Immature natural killer cell (primary cell): Measurements from ENCODE around the gene OR1N2. TPM values are rescaled to one million over a fixed set of nuclear protein-coding genes. Genes with fewer than 3 reads are reported as not detected.
"Not testable (repeated sequence)": the region's sequence is repeated elsewhere in the genome, so short reads cannot be mapped to it uniquely, and the experiment has no call there.

ENCODE experiments used
- DNase-seq, 3 donors: peaks; one replicate each; pipeline ENCODE4 v3.0.0; 2022; ENCODE audit warnings: mixed read lengths in 1 of 3
- H3K27ac Mint-ChIP-seq, 6 donors: one replicate each; pipeline ENCODE4 v1.8.0; 2020; ENCODE audit warnings: mixed read lengths in 6 of 6, mild to moderate bottlenecking in 5 of 6, inconsistent platforms in 4 of 6, moderate library complexity in 3 of 6
- H3K27me3 Mint-ChIP-seq, 3 donors: one replicate each; pipeline ENCODE4 v1.8.0; 2020 to 2021; ENCODE audit warnings: low read depth in 3 of 3, mild to moderate bottlenecking in 3 of 3, mixed read lengths in 3 of 3, moderate library complexity in 3 of 3, inconsistent platforms in 1 of 3
- H3K36me3 Mint-ChIP-seq, 3 donors: one replicate each; pipeline ENCODE4 v1.8.0; 2020; ENCODE audit warnings: mixed read lengths in 3 of 3, inconsistent platforms in 2 of 3, mild to moderate bottlenecking in 2 of 3
- H3K4me1 Mint-ChIP-seq, 2 donors: one replicate each; pipeline ENCODE4 v1.8.0; 2020; ENCODE audit warnings: inconsistent platforms in 2 of 2, mild to moderate bottlenecking in 2 of 2, mixed read lengths in 2 of 2, moderate library complexity in 1 of 2
- H3K4me3 Mint-ChIP-seq, 5 donors: one replicate each; pipeline ENCODE4 v1.8.0; 2020; ENCODE audit warnings: mild to moderate bottlenecking in 5 of 5, mixed read lengths in 5 of 5, inconsistent platforms in 3 of 5, moderate library complexity in 3 of 5
- H3K9me3 Mint-ChIP-seq, 6 donors: one replicate each; pipeline ENCODE4 v1.8.0; 2020; ENCODE audit warnings: mild to moderate bottlenecking in 6 of 6, mixed read lengths in 6 of 6, inconsistent platforms in 4 of 6, moderate library complexity in 3 of 6
- polyA plus RNA-seq, 3 donors: library from polyadenylated mRNA; unstranded; fragments of 300-500 nt; fragmentation: Illumina TruSeq; gene quantifications; one replicate each; pipeline ENCODE4 v1.2.3, GENCODE V29; 2021

The OR1N2 gene, protein sequence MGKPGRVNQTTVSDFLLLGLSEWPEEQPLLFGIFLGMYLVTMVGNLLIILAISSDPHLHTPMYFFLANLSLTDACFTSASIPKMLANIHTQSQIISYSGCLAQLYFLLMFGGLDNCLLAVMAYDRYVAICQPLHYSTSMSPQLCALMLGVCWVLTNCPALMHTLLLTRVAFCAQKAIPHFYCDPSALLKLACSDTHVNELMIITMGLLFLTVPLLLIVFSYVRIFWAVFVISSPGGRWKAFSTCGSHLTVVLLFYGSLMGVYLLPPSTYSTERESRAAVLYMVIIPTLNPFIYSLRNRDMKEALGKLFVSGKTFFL
- polyA plus RNA-seq = not detected

DNA sequence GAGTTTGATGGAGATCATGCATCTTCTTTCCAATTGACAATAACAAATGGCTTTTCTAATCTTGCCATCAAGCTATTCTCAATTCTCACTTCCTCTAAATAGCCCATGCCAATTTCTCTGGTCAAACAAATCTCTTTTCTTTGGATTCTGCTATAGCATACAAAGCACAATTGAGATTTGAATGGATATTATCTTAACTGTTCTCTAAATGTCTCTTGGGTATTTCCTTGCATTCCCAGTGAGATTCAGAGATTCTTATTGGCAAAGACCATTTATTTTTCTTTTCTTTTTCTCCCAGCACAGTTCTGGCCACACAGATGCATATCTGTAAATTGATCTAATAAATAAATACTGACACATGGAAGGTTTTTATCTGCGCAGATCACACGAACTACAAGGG lies at the start of gene OR1N2:
Gene OR1N2, plus strand, starts transcription at position 301 of the 400 bp plus-strand sequence. CDS start 100 bp downstream, outside the sequence.
- DNase-seq = no peak
- Mint-ChIP-seq H3K27me3 (peaks cover 1 to 15% (median 6%) of the 10 kb centered on the region in 3 donors), H3K36me3 (no peaks in the 10 kb centered on the region), H3K4me3 (no peak within 1 kb of the TSS), H3K27ac (no peak within 1 kb of the TSS), H3K9me3 (peaks cover 0 to 1% (median 0%) of the 10 kb centered on the region in 6 donors), H3K4me1 (no peaks in the 10 kb centered on the region)

DNA sequence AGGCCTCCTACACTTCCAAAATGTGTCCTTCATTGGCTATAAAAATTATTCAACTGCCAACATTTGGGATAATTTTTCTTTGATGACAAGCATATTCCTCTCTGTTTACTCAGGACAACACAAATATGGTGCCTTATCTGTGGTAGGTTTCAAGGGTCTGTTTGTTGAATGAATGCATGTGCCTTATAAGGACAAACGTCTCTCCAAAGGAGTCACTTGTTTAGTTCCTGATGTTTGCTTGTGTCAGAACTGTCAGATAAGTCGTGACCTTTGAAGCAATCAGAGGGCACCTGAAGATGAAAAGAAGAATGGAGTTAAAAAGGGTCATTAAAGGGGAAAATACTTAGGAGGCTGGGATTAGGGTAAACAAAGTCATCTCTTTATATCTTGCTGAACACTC lies 45.9 kb upstream of the OR1N2 start:
- Mint-ChIP-seq H3K4me1 (no peaks in the 10 kb centered on the region), H3K36me3 (no peaks in the 10 kb centered on the region), H3K27me3 (peaks cover 2 to 4% (median 3%) of the 10 kb centered on the region in 3 donors), H3K9me3 (no peaks in the 10 kb centered on the region), H3K4me3 (no peak overlapping the region), H3K27ac (no peak overlapping the region)
- no peak for DNase-seq

DNA sequence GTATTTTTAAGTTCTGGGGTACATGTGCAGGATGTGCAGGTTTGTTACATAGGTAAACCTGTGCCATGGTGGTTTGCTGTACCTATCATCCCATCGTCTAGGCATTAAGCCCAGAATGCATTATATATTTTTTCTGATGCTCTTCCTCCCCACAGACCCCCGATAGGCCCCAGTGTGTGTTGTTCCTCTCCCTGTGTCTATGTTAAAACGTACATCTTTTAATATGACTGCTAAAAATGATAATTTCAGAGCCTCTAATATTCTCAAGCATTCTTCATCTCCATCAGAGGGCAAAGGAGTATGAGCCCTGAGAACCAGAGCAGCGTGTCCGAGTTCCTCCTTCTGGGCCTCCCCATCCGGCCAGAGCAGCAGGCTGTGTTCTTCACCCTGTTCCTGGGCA lies 42.4 kb upstream of the OR1N2 start, which contains the start of gene OR1J2:
Gene OR1J2, plus strand, starts transcription at position 301 of the 400 bp plus-strand sequence. Its CDS starts 0 bp downstream, at position 301.
- no peak for DNase-seq
- peak within 1 kb of the TSS in 1 of 6 donors; percentile 69 for H3K27ac Mint-ChIP-seq
- H3K4me1 Mint-ChIP-seq = no peaks in the 10 kb centered on the region
- no peaks in the 10 kb centered on the region for H3K9me3 Mint-ChIP-seq
- no peaks in the 10 kb centered on the region for H3K36me3 Mint-ChIP-seq
- H3K4me3 Mint-ChIP-seq = no peak within 1 kb of the TSS
- peaks cover 2 to 7% (median 4%) of the 10 kb centered on the region in 3 donors for H3K27me3 Mint-ChIP-seq

DNA sequence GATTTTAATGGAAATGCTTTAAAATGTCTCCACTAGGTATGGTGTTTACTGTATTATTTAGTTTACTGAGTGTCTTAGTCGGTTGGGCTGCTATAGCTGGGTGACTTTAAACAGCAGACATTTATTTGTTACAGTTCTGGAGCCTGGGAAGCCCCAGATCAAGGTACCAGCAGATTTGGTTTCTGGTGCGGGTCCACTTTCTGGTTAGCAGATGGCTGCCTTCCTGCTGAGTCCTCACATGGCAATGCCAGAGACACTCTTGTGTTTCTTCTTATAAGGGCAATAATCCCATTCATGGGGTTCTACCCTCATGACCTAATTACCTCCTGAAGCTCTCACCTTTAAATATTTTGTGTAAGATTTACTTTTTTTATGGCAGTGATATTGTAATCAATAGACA lies 34.7 kb upstream of the OR1N2 start:
- Mint-ChIP-seq H3K27ac (no peak overlapping the region), H3K27me3 (peaks cover 2 to 10% (median 2%) of the 10 kb centered on the region in 3 donors), H3K36me3 (no peaks in the 10 kb centered on the region), H3K9me3 (no peaks in the 10 kb centered on the region), H3K4me1 (no peaks in the 10 kb centered on the region), H3K4me3 (no peak overlapping the region)
- no peak for DNase-seq

DNA sequence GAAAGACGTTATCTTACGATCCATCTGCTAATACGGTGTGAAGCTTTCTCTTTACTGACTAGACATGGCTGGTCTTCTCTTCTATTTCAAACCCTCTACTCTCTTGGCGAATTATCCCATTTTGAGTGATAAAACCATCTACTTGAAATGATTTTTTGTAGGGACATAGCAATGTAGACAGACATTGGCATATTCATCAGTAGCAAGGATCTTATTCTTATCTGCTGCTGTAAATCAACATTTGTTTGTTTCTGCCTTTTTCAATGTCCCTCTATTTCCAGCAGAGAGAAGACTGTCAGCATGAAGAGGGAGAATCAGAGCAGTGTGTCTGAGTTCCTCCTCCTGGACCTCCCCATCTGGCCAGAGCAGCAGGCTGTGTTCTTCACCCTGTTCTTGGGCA lies 34.1 kb upstream of the OR1N2 start, which contains the start of gene OR1J4:
Gene OR1J4, plus strand, starts transcription at position 301 of the 400 bp plus-strand sequence. Its CDS starts 0 bp downstream, at position 301.
- no peak for DNase-seq
- peaks cover 2 to 10% (median 2%) of the 10 kb centered on the region in 3 donors for H3K27me3 Mint-ChIP-seq
- no peaks in the 10 kb centered on the region for H3K36me3 Mint-ChIP-seq
- no peaks in the 10 kb centered on the region for H3K9me3 Mint-ChIP-seq
- no peaks in the 10 kb centered on the region for H3K4me1 Mint-ChIP-seq
- no peak within 1 kb of the TSS for H3K4me3 Mint-ChIP-seq
- no peak within 1 kb of the TSS for H3K27ac Mint-ChIP-seq

DNA sequence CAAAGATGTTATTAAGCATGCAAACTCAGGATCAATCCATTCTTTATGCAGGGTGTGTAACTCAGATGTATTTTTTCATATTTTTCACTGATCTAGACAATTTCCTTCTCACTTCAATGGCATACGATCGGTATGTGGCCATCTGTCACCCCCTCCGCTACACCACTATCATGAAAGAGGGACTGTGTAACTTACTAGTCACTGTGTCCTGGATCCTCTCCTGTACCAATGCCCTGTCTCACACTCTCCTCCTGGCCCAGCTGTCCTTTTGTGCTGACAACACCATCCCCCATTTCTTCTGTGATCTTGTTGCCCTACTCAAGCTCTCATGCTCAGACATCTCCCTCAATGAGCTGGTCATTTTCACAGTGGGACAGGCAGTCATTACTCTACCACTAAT lies 33.5 kb upstream of the OR1N2 start:
- Mint-ChIP-seq H3K27me3 (peaks cover 2 to 7% (median 2%) of the 10 kb centered on the region in 3 donors), H3K27ac (no peak overlapping the region), H3K9me3 (no peaks in the 10 kb centered on the region), H3K4me3 (no peak overlapping the region), H3K36me3 (no peaks in the 10 kb centered on the region), H3K4me1 (no peaks in the 10 kb centered on the region)
- DNase-seq = no peak

DNA sequence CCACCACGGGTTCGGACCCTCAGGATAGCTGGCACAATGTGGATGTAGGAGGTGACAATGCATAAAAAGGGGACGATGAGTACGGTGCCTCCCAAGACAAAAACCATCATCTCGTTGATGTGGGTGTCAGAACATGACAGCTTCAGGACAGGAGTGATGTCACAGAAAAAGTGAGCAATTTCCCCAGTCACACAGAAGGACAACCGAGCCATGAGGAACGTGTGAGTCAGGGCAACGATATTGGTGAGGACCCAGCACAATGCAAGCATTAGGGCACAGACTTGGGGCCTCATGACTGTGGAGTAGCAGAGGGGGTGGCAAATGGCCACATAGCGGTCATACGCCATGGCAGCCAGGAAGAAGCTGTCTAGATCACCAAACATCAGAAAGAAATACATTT lies 26.3 kb upstream of the OR1N2 start:
- H3K27me3 Mint-ChIP-seq = peaks cover 0 to 9% (median 2%) of the 10 kb centered on the region in 3 donors
- H3K36me3 Mint-ChIP-seq = no peaks in the 10 kb centered on the region
- H3K4me1 Mint-ChIP-seq = no peaks in the 10 kb centered on the region
- H3K4me3 Mint-ChIP-seq = no peak overlapping the region
- H3K27ac Mint-ChIP-seq = no peak overlapping the region
- no peaks in the 10 kb centered on the region for H3K9me3 Mint-ChIP-seq
- DNase-seq = no peak

DNA sequence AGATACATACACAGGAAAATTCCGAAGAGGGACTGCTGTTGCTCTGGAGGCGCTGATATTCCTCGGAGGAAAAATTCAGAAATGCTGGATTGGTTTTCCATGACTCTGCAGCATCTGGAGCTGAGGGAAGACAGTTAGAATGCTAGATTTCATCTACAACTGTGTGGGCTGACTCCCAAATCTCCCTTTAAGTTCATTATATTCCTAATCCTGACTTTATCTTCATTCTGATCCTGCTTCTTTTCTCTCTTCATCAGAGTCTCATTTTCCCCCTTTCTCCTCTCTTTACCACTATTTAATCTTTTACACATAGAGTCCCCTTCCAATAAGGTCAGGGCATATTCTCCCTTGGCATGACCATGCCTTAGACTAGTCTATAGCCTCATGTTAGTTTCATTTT lies 25.7 kb upstream of the OR1N2 start, which contains the start of gene OR1N1:
Gene OR1N1, minus strand, starts transcription at position 101 of the 400 bp plus-strand sequence. Its CDS starts 0 bp downstream, at position 101.
- DNase-seq = no peak
- Mint-ChIP-seq H3K4me3 (no peak within 1 kb of the TSS), H3K27me3 (peaks cover 0 to 9% (median 2%) of the 10 kb centered on the region in 3 donors), H3K36me3 (no peaks in the 10 kb centered on the region), H3K27ac (no peak within 1 kb of the TSS), H3K4me1 (no peaks in the 10 kb centered on the region), H3K9me3 (no peaks in the 10 kb centered on the region)

DNA sequence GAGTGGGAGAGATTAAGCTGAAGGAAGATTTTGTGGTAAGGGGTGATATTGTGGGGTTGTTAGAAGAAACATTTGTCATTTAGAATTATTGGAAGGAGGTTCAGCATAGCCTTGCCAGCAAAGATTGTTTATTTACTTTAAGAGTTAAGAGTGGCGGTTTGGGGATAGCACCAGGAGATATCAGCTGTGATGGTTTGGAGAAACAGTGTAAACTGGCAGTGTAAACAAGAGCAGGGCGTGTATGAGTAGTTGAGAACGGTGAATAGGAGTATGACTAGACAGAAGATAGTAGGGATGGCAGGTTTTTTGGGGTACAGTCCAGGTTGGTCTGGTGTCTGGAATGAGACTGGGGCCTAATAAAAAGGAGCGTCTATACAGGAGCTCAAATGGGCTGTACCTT lies 21.8 kb upstream of the OR1N2 start:
- not testable (repeated sequence) for DNase-seq, H3K27me3 Mint-ChIP-seq, H3K36me3 Mint-ChIP-seq, H3K9me3 Mint-ChIP-seq, H3K27ac Mint-ChIP-seq, H3K4me1 Mint-ChIP-seq, H3K4me3 Mint-ChIP-seq

DNA sequence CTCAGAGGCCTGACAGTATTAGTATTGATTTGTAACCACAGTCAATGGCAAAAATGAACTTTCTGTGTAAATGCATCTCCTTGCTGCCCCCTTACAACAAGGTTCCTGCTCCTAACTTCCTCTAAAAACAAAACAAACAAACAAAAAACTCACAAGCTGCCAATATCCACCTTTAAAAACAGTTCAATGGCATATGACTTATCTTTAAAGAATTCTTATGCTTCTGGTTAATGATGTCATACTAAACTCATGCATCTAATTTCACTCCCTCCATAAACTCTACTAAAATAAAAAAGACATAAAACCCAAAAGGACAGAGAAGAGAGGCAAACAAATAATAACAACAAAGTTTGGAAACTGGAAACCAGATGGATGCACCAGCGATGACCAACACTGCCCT lies 16.8 kb upstream of the OR1N2 start:
- Mint-ChIP-seq H3K4me3 (no peak overlapping the region), H3K4me1 (no peaks in the 10 kb centered on the region), H3K27me3 (peaks cover 0 to 7% (median 2%) of the 10 kb centered on the region in 3 donors), H3K27ac (no peak overlapping the region), H3K36me3 (no peaks in the 10 kb centered on the region), H3K9me3 (no peaks in the 10 kb centered on the region)
- DNase-seq = no peak

DNA sequence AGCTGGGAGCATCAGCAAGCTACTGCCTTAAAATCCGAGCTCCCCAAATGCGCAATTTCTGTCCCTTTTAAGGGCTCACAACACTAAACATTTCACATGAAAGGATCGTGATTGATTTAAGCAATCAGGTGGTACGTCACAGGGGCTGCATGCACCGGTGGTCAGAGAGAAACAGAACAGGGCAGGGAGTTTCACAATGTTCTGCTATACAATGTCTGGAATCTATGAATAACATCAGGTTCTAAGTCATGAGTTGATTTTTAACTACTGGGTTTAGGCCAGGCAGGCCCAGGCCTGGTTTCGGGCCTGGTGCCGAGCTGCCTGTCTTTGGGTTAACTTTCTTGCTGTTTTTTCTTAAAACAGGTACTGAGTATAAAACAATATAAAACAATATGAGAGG lies 15.8 kb upstream of the OR1N2 start:
- not testable (repeated sequence) for H3K4me1 Mint-ChIP-seq, H3K36me3 Mint-ChIP-seq, H3K4me3 Mint-ChIP-seq, DNase-seq, H3K27me3 Mint-ChIP-seq, H3K9me3 Mint-ChIP-seq, H3K27ac Mint-ChIP-seq

DNA sequence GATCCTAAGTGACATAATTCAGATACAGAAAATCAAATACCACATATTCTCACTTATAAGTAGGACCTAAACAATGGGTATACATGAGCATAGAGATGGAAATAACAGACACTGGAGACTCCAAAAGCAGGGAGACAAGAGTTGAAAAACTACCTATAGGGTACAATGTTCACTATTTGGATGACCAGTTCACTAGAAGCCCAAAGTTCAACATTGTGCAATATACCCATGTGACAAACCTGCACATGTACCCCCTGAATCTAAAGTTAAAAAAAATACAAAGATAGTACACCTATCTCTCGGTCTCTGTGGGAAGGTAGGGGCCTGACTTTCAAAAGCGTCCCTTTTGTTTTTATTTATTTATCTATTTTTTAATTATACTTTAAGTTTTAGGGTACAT lies 14.2 kb upstream of the OR1N2 start:
- Mint-ChIP-seq H3K9me3 (no peaks in the 10 kb centered on the region), H3K27ac (no peak overlapping the region), H3K4me3 (no peak overlapping the region), H3K27me3 (peaks cover 0 to 7% (median 4%) of the 10 kb centered on the region in 3 donors), H3K36me3 (no peaks in the 10 kb centered on the region), H3K4me1 (no peaks in the 10 kb centered on the region)
- no peak for DNase-seq

DNA sequence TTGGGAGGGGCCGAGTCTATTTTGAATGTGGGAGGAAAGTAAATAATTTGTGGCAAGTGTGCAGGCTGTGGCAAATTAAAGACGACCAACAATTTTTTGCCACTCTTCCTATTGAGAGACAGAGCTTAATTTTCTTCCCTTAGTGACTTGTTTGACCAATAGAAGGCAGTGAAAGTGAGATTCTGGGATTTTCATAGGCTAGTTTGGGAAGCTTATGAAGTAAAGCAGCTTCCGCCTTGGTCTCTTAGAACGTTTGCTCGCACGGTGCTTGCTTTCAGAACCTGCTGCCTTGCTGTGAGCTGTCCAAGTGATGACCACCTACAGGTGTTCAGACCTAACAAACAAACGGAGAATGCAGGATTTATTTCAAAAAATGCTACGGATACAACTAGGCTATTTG lies 6.7 kb upstream of the OR1N2 start:
- no peaks in the 10 kb centered on the region for H3K4me1 Mint-ChIP-seq

DNA sequence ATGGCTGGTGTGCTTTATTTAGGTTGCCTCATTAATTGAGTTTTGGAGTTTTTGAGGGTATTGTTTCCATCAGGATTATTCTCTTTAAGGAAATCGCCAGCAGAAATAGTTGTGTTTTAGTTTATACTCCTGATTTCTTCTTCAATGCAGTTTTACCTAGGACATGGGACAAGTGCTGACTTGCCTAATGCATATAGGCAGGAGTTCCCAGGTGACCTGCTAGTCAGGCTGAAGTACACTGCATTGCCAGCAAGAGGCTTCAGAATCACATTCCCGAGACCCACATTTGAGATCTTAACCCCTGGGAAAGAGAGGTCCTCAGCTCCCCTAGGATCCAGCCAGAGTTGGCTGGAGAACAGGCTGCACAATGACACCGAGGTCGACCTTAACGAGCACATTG lies 1.5 kb upstream of the OR1N2 start:
- Mint-ChIP-seq H3K4me3 (no peak overlapping the region), H3K36me3 (no peaks in the 10 kb centered on the region), H3K4me1 (no peaks in the 10 kb centered on the region), H3K27ac (no peak overlapping the region), H3K27me3 (peaks cover 1 to 21% (median 6%) of the 10 kb centered on the region in 3 donors), H3K9me3 (peaks cover 0 to 1% (median 0%) of the 10 kb centered on the region in 6 donors)
- no peak for DNase-seq

More for the DNA sequence above, 6.7 kb upstream of the OR1N2 start:
- Mint-ChIP-seq H3K27me3 (peaks cover 0 to 17% (median 12%) of the 10 kb centered on the region in 3 donors), H3K27ac (no peak overlapping the region), H3K36me3 (no peaks in the 10 kb centered on the region), H3K9me3 (no peaks in the 10 kb centered on the region), H3K4me3 (no peak overlapping the region)
- DNase-seq = no peak
